HT1080 (cell line): ENCODE data around the gene SLX4IP. TPM values are rescaled to one million over a fixed set of nuclear protein-coding genes. Genes with fewer than 3 reads are reported as not detected.
A peak's percentile ranks its signal among the peaks of the same experiment; 100 is the strongest.

Source experiments
- DNase-seq: peaks from one replicate; pipeline ENCODE4 v3.0.0-alpha.2; 2015; ENCODE audit warnings: low read depth
- total RNA-seq: library from RNA; depleted of rRNA; stranded (reverse); fragments of >200 nt; shearing (Covaris generic); gene quantifications from 2 replicates; pipeline ENCODE4 v1.2.3, GENCODE V29; 2014

The SLX4IP gene
- total RNA-seq, 1 experiment from 2014 or later, result 3.9 TPM

DNA sequence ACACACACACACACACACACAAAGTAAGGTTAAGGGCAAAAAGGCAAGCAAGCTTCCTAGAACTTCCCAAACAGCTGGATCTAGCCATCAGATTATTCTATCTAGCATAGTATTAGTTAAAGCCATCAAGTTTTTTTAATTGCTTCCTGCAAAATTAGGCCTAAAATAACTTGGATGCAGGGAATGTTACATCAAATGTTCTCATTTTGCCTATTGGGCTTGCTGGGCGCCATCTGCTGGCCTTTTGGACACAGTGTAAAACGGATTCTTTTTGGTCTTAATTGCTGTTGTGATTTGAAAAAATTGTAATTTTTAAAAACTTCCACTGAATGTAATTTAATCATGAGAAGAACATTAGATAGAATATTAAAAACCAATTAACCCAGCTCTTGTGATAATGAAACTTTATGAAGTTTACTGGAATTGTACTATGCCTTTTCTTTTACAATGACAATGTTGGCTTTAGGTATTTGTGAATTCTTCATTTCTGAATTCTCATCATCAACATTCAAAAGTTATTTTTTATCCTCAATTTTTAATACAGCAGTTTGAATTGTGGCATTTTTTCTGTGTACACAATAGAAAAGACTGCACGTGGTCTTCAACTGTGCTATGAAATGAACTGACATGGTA lies 7.9 kb upstream of the SLX4IP start:
- peak; percentile 32 for DNase-seq

DNA sequence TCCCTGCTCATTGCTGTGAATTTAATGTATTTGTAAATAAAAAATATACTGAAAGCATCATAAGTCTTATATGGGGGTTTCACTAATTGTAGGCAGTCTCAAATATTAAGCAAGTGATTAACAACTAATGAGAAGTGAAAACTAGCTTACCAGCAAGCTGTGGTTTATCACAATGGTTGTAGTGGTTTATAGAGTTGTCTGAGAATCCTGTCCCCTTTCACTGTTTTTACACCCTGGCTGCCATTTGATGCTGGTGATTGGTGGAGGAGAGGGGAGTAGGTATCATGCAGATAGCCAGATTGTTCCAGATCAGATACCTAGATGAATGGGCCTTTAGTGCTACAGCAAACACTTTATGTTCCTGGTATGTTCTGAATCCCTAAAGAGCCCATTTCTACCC lies 7.1 kb upstream of the SLX4IP start:
- no peak for DNase-seq

DNA sequence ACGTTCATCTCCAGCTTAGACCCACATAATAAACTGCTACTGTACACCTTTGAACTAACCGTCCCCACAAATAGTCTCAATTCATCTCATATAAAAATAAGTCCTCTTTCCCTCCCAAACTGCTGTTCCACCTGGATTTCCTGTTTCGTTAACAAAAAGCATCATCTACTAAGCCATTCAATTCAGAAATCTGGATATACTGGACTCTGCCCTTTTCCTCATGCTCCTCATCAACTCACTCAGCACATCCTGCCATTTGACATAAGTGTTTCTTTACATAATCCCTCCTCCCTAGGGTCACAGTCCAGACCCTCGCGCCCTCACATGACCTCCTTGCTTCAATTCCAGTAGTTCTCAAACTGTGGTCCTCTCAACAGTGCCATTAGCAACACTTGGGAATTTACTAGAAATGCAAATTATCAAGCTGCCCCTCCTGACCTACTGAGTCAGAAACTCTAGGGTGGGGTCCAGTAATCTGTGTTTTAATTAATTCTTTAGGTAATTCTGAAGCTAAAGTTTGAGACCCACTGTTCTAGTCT lies 5.6 kb upstream of the SLX4IP start:
- no peak for DNase-seq

DNA sequence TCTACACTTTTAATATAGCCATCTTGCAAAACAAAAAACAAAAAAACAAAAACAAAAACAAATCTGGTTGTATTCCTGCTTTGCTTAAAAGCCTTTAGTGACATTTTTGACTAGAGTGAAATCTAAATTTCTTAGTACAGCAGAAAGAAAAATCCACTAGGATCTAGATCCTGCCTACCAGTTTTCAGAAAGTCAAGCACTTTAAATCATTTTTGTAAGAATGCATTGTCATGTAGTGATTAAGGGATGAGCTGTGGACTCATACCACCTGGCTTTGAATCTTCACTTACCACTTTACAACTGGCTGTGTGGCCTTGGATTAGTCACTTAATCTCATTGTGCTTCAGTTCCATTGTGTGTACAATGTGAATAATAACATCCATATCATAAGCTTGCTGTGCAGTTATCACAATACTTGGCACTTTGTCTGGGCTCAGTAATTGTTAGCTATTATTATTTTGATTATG lies 5.1 kb upstream of the SLX4IP start:
- peak; percentile 81 for DNase-seq

DNA sequence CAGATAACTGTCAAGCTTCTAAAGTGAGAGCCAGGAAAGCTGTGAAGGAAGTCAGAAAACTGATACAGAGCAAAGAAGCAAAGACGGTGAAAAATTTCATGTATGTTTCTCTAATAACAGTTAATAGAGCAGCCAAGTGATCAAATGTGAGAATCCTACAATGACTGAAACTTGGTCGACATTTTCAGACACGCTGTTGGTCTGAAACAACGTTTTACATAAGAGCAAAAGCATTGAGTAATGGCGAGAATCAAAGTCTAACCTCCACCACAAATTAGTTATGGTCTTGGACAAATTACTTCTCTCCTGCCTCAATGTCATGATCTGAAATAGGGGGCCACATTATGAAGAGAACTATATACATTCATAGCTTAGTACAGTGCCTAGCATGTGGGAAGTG lies 4.4 kb upstream of the SLX4IP start:
- DNase-seq, result no peak

DNA sequence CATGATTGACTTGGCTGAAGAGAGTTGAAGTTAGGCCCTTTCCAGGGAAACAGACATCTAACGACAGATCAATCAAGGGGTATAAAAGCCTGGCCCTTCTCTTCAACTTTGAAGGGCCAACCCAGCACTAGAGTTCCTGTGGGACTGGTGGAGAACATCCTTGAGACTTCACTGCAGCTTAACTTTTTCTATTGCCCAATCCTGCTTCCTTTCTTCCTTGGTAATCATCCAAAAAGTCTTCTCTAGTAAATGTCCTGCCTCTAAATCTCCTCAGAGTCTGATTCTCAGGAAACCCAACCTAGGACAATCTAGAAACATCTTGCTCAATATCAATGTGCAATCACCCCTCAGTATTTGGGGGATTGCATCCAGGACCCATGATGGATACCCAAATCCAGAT lies 3.0 kb upstream of the SLX4IP start:
- DNase-seq, result peak; percentile 17

DNA sequence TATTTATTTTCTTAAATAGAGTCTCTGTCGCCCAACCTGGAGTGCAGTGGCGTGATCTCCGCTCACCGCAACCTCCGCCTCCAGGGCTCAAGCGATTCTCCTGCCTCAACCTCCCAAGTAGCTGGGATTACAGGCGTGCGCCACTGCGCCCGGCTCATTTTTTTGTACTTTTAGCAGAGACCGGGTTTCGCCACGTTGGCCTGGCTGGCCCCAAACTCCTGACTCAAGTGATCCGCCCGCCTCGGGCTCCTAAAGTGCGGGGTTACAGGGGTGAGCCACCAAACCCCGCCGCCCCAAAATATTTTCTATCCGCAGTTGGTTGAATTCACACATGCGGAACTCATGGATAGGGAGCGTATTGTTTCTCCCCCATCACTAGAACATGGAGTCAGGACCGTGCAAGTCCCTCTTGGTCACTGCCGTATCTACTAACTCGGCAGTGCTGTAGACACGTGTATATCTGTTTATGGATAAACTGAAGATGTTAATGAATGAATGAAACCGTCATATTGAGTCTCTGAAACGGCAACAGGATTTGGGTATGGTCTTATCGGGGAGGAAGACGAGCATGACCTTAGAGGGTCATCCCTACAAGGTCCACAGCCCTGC lies 2.0 kb upstream of the SLX4IP start:
- DNase-seq, result no peak

DNA sequence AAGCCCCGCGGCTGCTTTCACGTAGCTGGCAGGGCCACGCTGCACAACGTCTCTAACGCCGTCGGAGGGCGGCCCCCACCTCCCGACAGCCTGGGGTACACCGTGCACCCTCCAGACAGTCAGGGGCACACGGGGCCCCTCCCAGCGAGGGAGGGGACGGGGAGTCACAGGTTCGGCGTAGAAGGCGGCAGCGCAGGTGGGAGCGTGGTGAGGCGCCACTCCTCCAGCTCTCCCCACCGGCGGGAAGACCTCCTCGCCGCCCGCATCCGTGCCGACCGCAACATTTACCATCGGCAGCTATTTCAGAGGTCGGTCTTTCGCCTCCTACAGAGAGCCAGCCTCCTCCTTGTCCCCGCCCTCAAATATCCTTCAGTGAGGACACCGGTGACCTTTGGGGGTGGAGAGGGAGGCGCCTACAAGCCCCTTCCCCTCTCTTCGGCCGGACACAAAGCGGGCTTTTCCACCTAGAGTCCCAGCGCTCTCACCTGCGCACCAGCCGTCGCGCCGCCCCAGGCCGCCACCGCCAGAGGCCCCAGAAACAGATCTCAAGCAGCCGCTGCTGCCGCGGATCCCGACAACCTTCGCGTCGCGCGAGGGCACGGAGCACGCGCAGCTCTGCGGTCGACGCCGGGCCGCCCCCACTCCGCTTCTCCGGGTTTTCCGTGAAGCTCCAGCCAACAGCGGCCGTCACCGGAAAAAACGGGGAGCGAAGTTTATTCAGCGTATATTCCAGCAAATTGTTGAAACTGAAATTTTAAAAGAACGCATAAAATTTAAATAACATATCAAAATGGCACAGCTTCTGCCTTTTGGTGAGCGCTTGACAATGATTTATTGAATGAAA lies 1.3 kb upstream of the SLX4IP start, which contains the start of gene MKKS:
MKKS (minus strand) TSS at position 600 of the 844 bp plus-strand sequence. CDS start 20,708 bp downstream, outside the sequence.
- DNase-seq, result peak; percentile 87

DNA sequence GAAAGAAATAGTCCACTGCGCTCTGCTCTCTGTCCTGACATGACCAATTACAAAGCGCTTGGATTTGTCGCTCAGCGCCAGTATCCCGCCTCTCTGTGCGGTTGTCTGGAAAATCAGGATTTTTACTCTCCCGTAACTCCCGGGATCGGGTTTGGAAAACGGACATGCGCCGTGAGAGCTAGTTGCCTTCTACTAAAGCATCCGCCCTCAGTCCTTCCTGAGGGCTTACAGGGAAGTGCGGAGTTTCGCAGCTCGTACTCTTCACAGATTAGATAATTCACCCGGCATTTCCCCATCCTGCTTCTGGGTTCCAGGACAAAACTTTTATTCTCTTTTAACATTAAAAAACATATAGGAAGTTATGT lies 656 bp upstream of the SLX4IP start:
- peak; percentile 97 for DNase-seq

DNA sequence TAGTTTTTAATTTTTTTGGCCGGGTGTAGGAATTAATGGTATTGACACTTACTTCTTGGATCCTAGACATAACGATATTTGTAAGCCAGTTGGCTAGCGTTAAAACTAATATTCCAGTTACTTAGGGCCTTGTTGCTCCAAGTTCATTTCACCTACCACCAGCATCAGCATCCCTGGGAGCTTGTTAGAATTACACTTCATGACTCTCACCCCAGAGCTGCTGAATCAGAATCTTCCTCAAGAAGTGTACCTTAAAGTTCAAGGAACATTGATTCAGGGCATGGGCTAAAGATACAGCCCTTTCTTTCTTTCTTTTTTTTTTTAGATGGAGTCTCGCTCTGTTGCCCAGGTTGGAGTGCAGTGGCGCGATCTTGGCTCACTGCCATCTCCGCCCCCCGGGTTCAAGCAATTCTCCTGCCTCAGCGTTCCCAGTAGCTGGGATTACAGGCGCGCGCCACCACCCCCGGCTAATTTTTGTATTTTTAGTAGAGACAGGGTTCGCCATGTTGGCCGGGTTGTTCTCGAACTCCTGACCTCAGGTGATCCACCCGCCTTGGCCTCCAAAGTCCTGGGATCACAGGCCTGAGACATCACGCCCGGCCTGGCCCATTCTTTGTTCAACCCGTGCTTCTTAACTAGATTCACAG lies 1.1 kb downstream of the SLX4IP start:
- DNase-seq, result no peak

DNA sequence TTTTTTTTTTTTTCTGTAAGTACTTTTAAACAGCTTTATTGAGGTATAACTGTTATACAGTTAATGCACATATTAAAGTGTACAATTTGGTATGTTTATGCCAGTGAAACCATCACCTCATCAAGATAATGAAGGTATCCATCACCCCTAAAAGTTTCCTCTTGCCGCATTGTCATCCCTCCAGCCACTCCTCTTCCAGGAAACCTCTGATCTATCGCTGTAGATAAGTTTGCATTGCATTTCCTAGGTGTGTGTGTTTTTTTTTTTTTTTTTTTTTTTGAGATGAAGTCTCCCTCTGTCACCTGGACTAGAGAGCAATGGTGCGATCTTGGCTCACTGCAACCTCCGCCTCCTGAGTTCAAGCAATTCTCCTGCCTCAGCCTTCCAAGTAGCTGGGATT lies 3.1 kb downstream of the SLX4IP start:
- no peak for DNase-seq

DNA sequence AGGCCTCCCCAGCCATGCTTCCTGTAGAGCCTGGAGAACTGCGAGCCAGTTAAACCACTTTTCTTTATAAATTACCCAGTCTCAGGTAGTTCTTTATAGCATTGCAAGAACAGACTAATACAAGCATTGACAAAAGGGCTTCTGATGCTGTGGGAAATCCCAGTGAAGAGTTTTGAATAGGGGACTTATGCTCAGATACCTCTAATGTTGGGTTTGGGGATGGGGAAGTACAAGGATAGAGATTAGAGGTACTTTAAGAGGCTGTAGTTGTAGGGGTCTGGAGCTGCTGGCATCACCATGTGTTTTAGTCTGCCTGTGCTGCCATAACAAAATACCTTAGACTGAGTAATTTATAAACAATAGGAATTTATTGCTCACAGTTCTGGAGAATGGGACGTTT lies 8.8 kb downstream of the SLX4IP start:
- no peak for DNase-seq

DNA sequence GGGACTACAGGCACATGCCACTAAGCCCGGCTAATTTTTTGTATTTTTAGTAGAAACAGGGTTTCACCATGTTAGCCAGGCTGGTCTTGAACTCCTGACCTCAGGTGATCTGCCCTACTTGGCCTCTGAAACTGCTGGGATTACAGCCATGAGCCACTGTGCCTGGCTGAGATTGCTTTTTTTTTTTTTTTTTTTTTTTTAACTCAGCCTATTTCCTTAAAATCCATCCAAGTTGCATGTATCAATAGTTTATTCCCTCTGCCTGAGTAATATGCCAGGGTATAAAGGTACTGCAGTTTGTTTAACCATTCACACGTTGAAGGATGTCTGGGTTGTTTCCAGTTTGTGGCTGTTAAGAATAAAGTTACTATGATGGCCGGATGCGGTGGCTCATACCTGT lies 10.7 kb downstream of the SLX4IP start:
- no peak for DNase-seq

DNA sequence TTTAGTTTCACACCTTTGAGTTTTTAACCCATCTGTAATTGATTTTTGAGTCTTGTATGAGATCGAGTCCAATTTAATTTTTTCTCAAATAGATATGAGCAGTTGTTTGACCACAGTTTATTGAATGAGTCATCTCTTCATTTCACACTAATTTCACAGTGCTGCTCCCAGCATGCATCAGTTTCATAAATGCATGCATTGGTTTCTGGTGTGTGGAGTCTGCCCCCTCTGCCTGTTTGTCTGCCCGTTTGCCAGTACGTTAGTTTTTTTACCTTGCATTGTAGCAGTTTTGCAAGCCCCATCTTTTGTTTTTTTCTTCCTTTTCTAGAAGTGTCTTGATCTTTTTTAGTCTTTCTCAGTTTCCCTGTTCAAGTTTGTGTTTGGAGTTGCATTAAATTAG lies 11.9 kb downstream of the SLX4IP start:
- peak; percentile 69 for DNase-seq

DNA sequence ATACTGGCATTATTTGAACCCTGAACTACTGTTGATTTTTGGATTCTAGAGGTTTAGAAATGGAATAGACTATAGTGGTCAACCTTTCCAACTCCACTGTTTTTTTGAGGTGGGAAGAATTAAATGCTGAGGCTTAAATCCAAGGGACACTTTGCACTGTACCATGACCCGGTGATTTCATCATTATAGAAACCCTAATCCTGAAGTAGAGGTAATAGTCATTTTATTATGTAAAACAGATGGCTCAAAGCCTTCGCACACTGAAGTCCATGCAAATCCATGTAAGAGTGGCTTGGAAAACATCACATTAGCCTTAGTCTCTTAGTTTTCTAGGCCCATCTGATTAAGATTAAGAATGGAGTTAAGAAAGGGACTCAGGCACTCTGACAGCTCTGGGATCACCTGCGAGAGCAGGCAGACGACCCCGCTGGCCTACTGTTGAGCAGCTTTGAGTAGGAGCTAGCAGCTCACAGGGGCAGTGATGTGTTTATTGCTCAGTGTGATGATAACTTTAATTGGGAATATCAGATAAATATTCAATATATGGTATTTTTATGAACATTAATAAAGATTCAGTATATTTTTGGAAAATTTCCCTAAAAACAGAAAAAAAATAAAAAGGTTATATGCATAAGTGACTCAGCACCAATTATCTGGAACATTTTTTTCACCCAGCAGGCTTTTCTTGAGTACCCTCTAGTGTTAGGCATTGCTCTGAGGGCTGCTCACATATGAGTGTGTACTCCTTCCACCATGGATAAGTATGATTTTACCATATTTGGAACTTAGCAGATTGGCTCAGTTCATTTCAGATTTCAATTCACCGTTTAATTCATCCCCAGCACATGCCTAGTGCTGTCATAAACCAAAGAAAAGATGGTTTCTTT lies 13.4 kb downstream of the SLX4IP start:
- DNase-seq, result peak; percentile 10

DNA sequence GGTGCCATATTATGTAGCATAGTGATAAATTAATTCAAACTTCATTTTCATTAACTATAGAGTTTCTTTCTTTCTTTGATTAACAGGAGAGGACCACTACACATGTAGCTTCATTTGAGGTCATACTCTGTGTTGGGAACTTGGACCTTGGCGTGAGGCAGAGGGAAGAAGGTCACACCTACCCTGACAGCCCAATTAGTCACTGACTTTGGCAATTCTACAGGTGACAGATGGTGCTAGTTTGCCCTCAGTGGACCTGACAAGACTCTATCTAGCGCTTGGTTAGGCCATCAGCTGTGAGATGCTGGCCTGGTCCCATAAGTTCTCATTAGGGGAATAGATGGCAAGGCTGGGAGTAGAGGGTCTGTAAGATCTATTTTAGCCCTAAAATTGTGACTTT lies 14.2 kb downstream of the SLX4IP start:
- no peak for DNase-seq

DNA sequence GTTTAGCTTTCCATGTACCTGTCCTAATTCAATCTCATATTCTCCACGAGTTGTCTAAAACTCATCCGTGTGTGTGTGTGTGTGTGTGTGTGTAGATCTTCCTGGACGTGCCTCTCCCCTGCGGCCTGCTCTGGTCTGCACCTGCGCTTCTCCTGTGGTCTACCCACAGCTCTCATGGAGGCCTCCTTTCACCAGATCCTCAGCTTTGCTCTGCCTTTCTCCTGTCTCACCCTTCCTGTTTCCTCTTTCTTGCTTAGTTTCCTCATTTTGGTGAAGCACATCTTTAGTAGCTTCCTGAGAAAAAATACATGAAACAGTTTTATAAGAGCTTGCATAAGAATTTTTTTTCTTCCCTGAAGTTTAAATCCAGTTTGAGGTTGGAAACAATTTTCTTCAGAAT lies 18.1 kb downstream of the SLX4IP start:
- no peak for DNase-seq

DNA sequence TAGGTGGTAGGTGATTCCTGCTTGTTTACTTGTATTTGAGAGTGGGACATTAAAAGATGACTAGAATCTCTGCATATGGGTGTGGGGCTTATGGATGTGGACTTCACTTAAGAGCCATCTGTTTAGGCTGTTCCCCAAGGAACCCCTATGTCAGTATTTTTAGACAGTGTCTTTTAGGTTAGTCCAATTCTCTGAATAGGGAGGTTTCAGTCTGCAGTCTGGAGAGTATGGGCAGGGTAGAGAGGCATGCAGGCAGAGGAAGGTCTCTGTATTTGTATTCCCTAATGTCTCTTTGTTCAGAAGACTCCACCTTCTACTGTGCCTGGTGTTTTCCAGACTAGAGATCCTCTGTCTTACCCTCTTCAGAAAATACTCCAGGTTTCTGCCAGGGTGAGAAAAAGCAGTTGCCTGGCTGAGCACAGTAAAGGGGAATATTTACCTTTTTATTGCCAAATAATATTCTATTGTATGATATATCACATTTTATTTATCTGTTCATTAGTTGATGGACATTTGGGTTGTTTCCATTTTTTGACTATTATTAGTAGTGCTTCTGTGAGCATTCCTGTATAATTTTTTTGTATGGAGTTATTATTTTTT lies 19.1 kb downstream of the SLX4IP start:
- DNase-seq, result no peak

DNA sequence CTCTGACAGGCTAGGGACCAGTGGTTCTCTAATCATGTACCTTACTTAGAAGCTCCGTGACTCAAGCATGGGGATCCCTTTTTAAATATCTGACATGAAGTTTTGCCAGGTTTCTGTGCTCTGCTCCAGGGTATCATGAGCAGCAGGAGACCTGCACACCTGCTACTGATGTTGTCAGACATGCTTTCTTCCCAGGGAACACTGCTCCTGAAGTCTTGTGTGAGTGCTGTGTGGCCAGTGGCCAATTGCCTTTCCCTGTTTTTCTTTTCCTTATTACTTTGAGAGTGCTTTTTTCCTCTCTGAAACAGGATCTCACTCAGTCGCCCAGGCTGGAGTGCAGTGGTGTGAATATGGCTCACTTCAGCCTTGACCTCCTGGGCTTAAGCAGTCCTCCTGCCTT lies 26.4 kb downstream of the SLX4IP start:
- DNase-seq, result no peak

DNA sequence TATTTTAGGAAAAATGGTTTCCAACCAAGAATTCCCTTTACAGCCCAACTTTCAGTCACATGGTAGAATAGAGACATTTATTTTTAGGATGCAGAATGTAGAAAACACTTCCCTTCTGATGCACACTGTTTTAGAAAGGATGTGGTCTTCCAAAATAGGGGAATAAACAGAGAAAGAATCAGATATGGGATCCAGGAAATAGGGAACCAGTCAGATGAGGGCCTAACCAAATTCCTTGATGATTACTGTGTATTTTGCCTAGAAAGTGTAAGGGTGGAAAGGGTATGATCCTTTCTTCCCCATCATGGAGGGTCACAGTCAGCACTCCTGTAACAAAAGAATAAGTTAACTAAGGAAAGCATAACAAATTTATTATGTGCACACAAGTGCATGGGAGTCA lies 27.4 kb downstream of the SLX4IP start:
- DNase-seq, result peak; percentile 42
